HG03469 (cell line): ENCODE results near the gene IDH2.

Source experiments
- ATAC-seq: cut with Tn5 transposase; IDR thresholded peaks from one replicate; pipeline ENCODE4 v1.9.1; 2021; ENCODE audit warnings: mild to moderate bottlenecking, moderate library complexity, moderate number of reproducible peaks; ENCODE audit not compliant: unreplicated experiment

IDH2 gene

GRCh38 chr15:90044916-90045371 is 57.3 kb downstream of the IDH2 start:
- no peak for ATAC-seq

DNA sequence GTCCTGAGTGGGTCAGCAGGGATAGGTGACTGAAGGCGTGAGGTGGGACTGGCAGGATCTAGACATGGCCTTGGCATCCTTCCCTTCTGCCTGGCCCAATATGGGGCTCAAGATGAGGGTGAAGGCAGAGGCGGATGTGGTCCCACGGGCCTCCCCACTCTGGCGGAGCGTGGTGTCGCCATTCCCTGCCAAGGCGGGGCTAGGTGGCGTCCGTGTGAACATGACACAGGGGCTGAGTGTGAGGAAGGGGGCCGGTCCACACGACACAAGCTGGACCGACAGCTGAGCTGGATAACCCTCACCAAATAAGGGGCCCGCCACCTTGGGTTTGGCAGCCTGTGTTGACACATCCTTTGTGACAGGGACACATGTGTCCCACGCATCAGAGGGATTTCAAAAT is 58.1 kb downstream of the IDH2 start:
- ATAC-seq = no peak

- ATAC-seq = no peak
These were observed 58.7 kb downstream of the IDH2 start for GRCh38 chr15:90043530-90044010.

DNA sequence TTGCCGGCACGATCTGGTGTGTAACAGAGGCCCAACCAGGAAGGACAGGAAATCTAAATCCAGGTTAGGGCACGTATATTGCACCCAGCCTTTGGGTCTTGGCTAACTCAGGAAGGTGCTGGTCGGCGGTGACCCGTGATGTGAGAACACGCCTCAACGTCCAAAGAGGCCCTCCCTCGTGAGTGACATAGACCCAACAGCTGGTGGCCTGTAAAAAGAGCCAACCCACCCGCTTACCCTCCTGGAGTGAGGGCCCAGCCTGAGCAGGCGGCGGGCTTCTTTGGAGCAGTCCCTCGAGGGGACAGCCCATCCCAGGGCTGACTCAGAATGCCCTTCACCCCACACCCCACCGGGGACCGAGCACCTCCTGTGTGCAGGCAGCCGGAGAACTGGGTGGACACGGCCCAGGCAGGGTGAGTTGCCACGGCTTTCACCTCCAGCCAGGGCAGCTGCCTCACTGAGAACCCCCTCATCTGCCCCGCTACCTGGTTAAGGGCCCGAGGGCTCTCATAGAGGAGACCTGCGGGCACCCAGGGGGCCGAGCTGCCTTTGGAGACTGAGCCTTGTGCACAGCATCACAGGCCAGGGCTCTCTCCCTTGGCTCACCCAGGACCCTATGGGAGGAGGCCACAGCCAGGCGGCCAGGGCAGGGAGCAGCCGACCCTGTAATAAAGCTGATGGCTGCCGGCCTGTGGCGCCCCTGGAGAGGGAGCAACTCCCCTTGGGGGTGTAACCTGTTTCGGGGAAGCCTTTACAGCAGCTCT is 59.3 kb downstream of the IDH2 start:
- ATAC-seq = no peak

GRCh38 chr15:90042356-90042755 is 59.9 kb downstream of the IDH2 start:
- no peak for ATAC-seq

DNA sequence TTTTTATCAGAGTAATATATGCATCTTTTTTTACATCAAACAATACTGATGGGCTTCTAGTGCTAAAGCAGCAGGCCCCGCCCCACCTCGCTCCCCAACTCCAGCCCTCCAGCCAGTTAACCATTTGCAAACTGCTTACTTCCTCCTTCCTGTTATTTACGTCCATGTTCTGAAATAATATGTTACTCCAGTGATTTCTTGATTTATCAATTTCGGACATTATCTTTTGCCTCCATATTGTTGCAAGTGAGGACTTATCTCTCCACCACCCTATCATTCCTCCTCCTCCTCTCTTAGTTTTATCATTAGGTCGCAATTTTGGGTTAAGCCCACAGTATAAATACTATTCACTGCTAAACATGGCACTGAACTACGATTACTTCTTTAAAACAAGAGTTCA is 61.6 kb downstream of the IDH2 start:
- no peak for ATAC-seq

DNA sequence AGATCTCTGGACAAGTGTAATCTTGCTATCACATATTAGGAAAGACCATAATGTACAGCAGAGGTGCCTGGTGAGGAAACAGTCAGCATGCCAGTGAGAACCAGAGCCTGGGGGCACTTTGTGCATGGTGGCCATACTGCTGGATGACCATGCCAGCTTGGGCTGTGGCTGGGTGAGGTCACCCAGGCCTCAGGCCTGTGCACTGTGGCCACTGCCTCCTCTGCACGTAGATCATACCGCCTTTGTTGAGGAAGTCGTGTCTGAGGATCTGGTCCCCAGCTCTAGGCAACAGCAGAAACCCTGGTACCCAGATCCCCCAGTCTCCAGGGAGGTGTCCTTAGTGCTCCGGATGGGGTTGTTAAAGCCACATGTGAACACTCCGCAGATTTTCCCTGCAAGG is 62.3 kb downstream of the IDH2 start:
- ATAC-seq = no peak

DNA sequence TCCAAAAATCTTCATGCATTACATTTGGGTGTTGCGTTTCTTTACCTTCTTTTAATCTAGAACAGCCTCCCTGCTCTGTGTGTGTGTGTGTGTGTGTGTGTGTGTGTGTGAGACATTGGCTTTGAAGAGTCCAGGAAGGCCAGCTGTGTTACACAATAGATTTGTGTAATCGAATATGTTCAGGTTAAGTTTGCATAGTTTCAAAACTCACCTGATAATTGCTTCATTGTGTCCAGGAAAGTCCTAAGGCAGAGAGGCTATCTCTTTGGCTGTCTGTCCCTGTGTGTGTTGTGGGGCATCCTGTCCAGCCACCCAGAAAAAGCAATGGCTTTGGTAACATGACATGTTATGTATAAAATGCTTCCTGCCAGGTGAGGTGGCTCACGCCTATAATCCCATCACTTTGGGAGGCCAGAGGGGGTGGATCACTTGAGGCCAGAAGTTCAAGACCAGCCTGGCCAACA is 63.6 kb downstream of the IDH2 start:
- no peak for ATAC-seq

GRCh38 chr15:90037961-90038631 is 64.2 kb downstream of the IDH2 start:
- peak; percentile 66 for ATAC-seq

GRCh38 chr15:90037511-90037860 is 64.8 kb downstream of the IDH2 start:
- no peak for ATAC-seq

GRCh38 chr15:90036806-90037510 is 65.3 kb downstream of the IDH2 start:
- ATAC-seq = no peak

GRCh38 chr15:90036343-90036742 is 65.9 kb downstream of the IDH2 start:
- ATAC-seq = no peak

DNA sequence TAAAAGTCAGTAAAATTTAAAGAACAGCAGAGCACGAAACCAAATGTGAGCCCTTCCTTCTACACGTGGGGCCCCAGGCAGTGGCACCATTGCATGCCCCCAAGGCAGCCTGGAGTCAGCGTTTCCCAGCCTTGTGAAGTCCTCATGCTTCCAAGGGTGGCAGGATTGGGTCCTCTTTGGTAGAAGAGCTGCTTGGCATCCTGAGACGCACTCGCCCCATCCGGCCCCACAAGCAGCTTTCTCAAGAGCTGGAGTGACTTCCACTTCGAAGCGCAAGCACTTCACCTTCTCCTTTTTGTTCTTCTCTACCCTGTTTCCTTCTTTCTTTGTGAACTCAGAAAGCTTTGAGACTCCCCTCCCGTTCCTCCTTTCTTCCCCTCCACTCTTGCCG is 66.4 kb downstream of the IDH2 start:
- ATAC-seq = no peak

- no peak for ATAC-seq
These were observed 67.0 kb downstream of the IDH2 start for GRCh38 chr15:90035095-90035839.

- ATAC-seq = no peak
These were observed 68.8 kb downstream of the IDH2 start for GRCh38 chr15:90033448-90033847.
